MCF 10A (cell line): ENCODE measurements around the gene DBNDD2. TPM values are rescaled to one million over a fixed set of nuclear protein-coding genes. Genes with fewer than 3 reads are reported as not detected.

ENCODE experiments used
- BruUV-seq: library from RNA; stranded (reverse); fragments of 400-500 nt; replicated peaks from 2 replicates; lab custom pipeline; 2021; lab: Mats Ljungman, UMichigan
- CTCF ChIA-PET: fragments of 300-600 bp; sonication (Branson Sonifier 250); formaldehyde crosslinking; extraction: SDS; loops from one replicate; lab custom pipeline; 2021; ENCODE audit warnings: antibody characterized with exemption, inconsistent platforms; lab: Yijun Ruan, JAX
- POLR2A ChIA-PET: fragments of 300-600, 350-650 bp; sonication (Branson Sonifier 250); formaldehyde crosslinking; extraction: SDS; loops from one replicate; lab custom pipeline; 2020; ENCODE audit warnings: antibody characterized with exemption, inconsistent platforms; lab: Yijun Ruan, JAX
- DNase-seq: peaks from one replicate; pipeline ENCODE4 v3.0.0-alpha.2; 2018; ENCODE audit not compliant: unreplicated experiment
- H3K27ac Mint-ChIP-seq: one replicate; pipeline ENCODE4 v1.8.0; 2022; ENCODE audit warnings: mild to moderate bottlenecking, low read depth, mixed read lengths; ENCODE audit not compliant: unreplicated experiment
- H3K27me3 Mint-ChIP-seq: one replicate; pipeline ENCODE4 v1.8.0; 2022; ENCODE audit warnings: mixed read lengths; ENCODE audit not compliant: insufficient read depth, unreplicated experiment
- H3K36me3 Mint-ChIP-seq: one replicate; pipeline ENCODE4 v1.8.0; 2022; ENCODE audit warnings: mild to moderate bottlenecking, moderate library complexity, mixed read lengths; ENCODE audit not compliant: insufficient read depth, unreplicated experiment
- H3K4me1 Mint-ChIP-seq: one replicate; pipeline ENCODE4 v1.8.0; 2022; ENCODE audit warnings: mixed read lengths; ENCODE audit not compliant: insufficient read depth, unreplicated experiment
- H3K4me3 Mint-ChIP-seq: one replicate; pipeline ENCODE4 v1.8.0; 2022; ENCODE audit warnings: mild to moderate bottlenecking, moderate library complexity, mixed read lengths; ENCODE audit not compliant: unreplicated experiment
- H3K9me3 Mint-ChIP-seq: one replicate; pipeline ENCODE4 v1.8.0; 2022; ENCODE audit warnings: mixed read lengths; ENCODE audit not compliant: unreplicated experiment
- CTCF ChIP-seq: fragments of 200-600 bp; IDR thresholded peaks from one replicate; pipeline ENCODE4 v1.8.0; 2022; ENCODE audit warnings: antibody characterized with exemption, mild to moderate bottlenecking; ENCODE audit not compliant: unreplicated experiment
- intact Hi-C: fragments of 100-400 bp; cut with micrococcal nuclease; formaldehyde crosslinking; loops from 2 replicates; pipeline ENCODE4 v1.14.1; 2022
- total RNA-seq: library from RNA; stranded (reverse); gene quantifications from 2 replicates; pipeline ENCODE4 v1.2.3, GENCODE V29; 2022

Gene DBNDD2
- total RNA-seq, 1 experiment from 2014 or later = 9.1 TPM

- TF ChIP-seq CTCF = no peak
- Mint-ChIP-seq H3K36me3 (peaks cover 47% of the 10 kb centered on the region), H3K4me3 (no peak overlapping the region), H3K27me3 (no peaks in the 10 kb centered on the region), H3K27ac (no peak overlapping the region), H3K4me1 (peaks cover 12% of the 10 kb centered on the region), H3K9me3 (no peaks in the 10 kb centered on the region)
- ChIA-PET POLR2A (no interaction called here), CTCF (interaction anchor here (1.0 kb wide), 1 partner anchor 12 kb away, joined by 5 read pairs; no protein-coding TSS in a partner anchor)
- no peak for DNase-seq
- intact Hi-C loops = no loop called here
- BruUV-seq = no TSS peak
Measured at GRCh38 chr20:45423700-45424099, 15.6 kb downstream of the DBNDD2 start.

- no peak for DNase-seq
- Mint-ChIP-seq H3K4me3 (no peak overlapping the region), H3K9me3 (no peaks in the 10 kb centered on the region), H3K4me1 (no peaks in the 10 kb centered on the region), H3K27me3 (no peaks in the 10 kb centered on the region), H3K27ac (no peak overlapping the region), H3K36me3 (peaks cover 34% of the 10 kb centered on the region)
- ChIA-PET CTCF (interaction anchor here (1.3 to 4.4 kb wide), 3 partner anchors 9 to 345 kb away, joined by 3 to 15 read pairs (median 4); no protein-coding TSS in a partner anchor), POLR2A (interaction anchor here (0.5 kb wide), 1 partner anchor 64 kb away, joined by 3 read pairs; no protein-coding TSS in a partner anchor)
- intact Hi-C loops = no loop called here
- BruUV-seq = no TSS peak
- no peak for TF ChIP-seq CTCF
Measured at GRCh38 chr20:45425561-45425960, 17.5 kb downstream of the DBNDD2 start.

- Mint-ChIP-seq H3K9me3 (no peaks in the 10 kb centered on the region), H3K36me3 (peaks cover 31% of the 10 kb centered on the region), H3K27ac (no peak overlapping the region), H3K4me1 (no peaks in the 10 kb centered on the region), H3K27me3 (no peaks in the 10 kb centered on the region), H3K4me3 (no peak overlapping the region)
- POLR2A ChIA-PET = interaction anchor here (0.5 to 1.7 kb wide), 3 partner anchors 10 to 65 kb away, joined by 3 to 7 read pairs (median 5); partner anchors contain the start of gene PIGT
- BruUV-seq = no TSS peak
- CTCF ChIA-PET = interaction anchor here (1.3 to 4.4 kb wide), 4 partner anchors 10 to 344 kb away, joined by 3 to 15 read pairs (median 6); no protein-coding TSS in a partner anchor
- TF ChIP-seq CTCF = no peak
- no peak for DNase-seq
- intact Hi-C loops = no loop called here
Measured at GRCh38 chr20:45426320-45427016, 18.4 kb downstream of the DBNDD2 start.
